Cardiac septum (tissue), 1 donor: ENCODE results near the gene NVL. TPM values are rescaled to one million over a fixed set of nuclear protein-coding genes. Genes with fewer than 3 reads are reported as not detected.
"Not testable (repeated sequence)": the region's sequence is repeated elsewhere in the genome, so short reads cannot be mapped to it uniquely, and the experiment has no call there.

Source experiments
- DNase-seq: peaks from one replicate; pipeline ENCODE4 v3.0.0-alpha.2; 2020; ENCODE audit warnings: low spot score
- intact Hi-C: fragments of 100-400 bp; cut with DNase I; formaldehyde crosslinking; loops from one replicate; pipeline ENCODE4 v1.14.0; 2022
- total RNA-seq: library from RNA; stranded (reverse); fragmentation: NEBNext Ultra II Directional; extraction: Animal tissue kit (Norgen Biotek cat#: 25700); gene quantifications from one replicate; pipeline ENCODE4 v1.2.1, GENCODE V29; 2021
- donor health status: DM: no; HTN: no; CAD: no.

The NVL gene
- total RNA-seq, 1 donor from 2014 or later = 11.6 TPM

GRCh38 chr1:224211206-224211962, 118.6 kb downstream of the NVL start:
- intact Hi-C loops = no loop called here
- no peak for DNase-seq

DNA sequence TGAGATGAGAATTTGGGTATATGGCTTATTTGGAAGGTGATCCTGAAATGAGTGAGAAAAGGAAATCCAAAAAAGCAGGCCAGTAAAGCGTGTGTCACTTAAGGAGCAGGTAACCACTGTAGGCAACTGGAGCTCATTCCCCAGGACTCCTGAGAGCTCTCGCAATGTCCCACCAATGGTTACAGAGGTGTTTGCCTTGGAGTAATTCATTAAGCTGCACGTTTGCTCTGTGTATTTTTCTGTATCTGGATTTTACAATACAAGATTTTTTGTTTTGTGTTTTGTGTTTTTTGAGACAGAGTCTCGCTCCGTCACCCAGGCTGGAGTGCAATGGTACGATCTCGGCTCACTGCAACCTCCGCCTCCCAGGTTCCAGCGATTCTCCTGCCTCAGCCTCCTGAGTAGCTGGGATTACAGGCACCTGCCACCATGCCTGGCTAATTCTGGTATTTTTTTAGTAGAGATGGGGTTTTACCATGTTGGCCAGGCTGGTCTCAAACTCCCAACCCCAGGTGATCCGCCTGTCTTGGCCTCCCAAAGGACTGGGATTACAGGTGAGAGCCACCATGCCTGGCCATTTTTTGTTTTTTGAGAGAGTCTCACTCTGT, 123.9 kb downstream of the NVL start:
- DNase-seq, intact Hi-C loops: not testable (repeated sequence)

GRCh38 chr1:224205438-224205840, 124.5 kb downstream of the NVL start:
- intact Hi-C loops = no loop called here
- no peak for DNase-seq

DNA sequence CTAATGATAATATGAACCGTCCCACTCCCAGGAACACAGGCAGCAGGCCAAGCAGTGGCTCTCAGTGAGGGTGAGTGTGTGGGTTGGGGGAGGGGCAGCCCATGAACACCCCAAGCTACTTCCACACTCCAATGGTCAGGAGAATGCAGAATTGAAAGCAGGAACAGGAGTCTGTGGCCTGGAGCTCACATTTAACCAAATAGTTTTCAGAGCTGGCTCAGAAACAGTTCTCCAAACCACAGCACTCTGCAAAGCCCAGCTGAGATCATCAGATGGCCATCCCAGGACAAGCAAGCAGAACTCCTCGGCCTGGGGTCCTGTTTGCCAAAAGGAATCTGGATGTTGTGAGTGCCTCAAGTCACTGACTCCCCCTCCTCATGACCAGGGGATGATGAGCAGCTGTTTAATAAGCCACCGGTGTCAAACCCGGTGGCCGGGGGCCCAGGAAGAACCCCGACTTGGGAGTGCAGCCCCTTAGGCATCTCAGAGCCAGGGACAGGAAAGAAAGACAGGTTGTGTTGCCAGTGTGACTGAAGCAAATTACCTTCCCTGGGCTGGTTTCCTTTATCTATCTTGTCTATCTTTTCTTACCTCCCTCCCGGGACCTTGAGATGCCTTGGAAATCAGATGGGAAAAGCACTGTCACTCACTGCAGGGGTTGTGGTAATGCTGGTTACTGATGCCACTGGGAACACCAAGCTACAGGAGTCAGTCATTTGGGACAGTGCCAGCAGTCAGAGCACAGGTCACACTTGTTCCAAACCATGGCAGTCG, 126.5 kb downstream of the NVL start:
- intact Hi-C loops = no loop called here
- DNase-seq = no peak

DNA sequence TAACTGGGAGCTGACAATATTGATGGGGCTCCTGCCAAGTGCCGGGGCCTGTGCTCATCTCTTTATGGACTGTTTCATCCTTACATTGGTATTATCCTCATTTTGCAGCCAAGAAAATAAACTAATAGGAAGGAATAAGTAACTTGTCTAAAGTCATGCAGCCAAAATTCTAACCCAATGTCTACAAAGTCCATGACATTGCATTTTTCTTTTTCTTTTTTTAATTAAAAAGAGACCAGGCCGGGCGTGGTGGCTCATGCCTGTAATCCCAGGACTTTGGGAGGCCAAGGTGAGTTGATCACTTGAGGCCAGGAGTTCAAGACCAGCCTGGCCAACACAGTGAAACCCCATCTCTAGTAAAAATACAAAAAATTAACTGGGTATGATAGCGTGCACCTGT, 128.1 kb downstream of the NVL start:
- intact Hi-C loops = no loop called here
- DNase-seq = no peak

- intact Hi-C loops = no loop called here
- no peak for DNase-seq
Measured at GRCh38 chr1:224201383-224201782, 128.6 kb downstream of the NVL start.

GRCh38 chr1:224199679-224200078, 130.3 kb downstream of the NVL start:
- intact Hi-C loops = no loop called here
- DNase-seq = no peak

- no peak for DNase-seq
- intact Hi-C loops = no loop called here
Measured at GRCh38 chr1:224198572-224198971, 131.4 kb downstream of the NVL start.

- intact Hi-C loops = no loop called here
- no peak for DNase-seq
Measured at GRCh38 chr1:224196813-224197600, 133.0 kb downstream of the NVL start.

GRCh38 chr1:224193319-224193966, 136.5 kb downstream of the NVL start:
- no peak for DNase-seq
- intact Hi-C loops = no loop called here

- intact Hi-C loops = no loop called here
- DNase-seq = no peak
Measured at GRCh38 chr1:224192082-224192788, 137.7 kb downstream of the NVL start.

DNA sequence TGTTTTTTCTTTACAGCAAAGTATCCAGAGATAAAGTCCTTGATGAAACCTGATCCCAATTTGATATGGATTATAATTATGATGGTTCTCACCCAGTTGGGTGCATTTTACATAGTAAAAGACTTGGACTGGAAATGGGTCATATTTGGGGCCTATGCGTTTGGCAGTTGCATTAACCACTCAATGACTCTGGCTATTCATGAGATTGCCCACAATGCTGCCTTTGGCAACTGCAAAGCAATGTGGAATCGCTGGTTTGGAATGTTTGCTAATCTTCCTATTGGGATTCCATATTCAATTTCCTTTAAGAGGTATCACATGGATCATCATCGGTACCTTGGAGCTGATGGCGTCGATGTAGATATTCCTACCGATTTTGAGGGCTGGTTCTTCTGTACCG, 140.4 kb downstream of the NVL start:
- DNase-seq = no peak
- intact Hi-C loops = no loop called here

DNA sequence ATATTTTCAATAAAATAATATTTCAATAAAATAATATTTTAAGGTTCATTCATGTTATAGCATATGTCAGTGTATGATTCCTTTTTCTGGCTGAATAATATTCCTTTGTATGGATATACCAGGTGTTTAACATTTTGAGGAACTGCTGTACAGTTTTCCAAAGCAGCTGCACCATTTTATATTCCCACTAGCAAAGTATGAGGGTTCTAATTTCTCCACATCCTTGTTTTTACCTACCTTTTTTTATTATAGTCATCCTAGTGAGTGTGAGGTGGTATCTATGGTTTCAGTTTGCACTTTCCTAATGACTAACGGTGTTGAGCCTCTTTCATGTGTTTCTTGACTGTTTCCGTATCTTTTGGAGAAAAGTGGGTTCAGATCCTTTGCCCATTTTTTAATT, 141.7 kb downstream of the NVL start:
- DNase-seq = no peak
- intact Hi-C loops = no loop called here

GRCh38 chr1:224185208-224185607, 144.8 kb downstream of the NVL start:
- DNase-seq = no peak
- intact Hi-C loops = no loop called here

GRCh38 chr1:224183591-224184312, 146.2 kb downstream of the NVL start:
- DNase-seq = peak; percentile 84
- intact Hi-C loops = loop anchor here (5.0 kb wide), 2 partner anchors 71 to 149 kb away; partner anchors contain the start of genes FBXO28 and NVL

GRCh38 chr1:224182866-224183590, 146.9 kb downstream of the NVL start, which contains the start of gene DEGS1:
DEGS1 (plus strand) TSS chr1:224183240; CDS start chr1:224183337, 97 bp downstream.
- peak; percentile 95 for DNase-seq
- intact Hi-C loops = loop anchor here (5.0 kb wide), 2 partner anchors 71 to 149 kb away; partner anchors contain the start of genes FBXO28 and NVL
